ENCODE measurements around the gene PAIP2B. TPM values are rescaled to one million over a fixed set of nuclear protein-coding genes. Genes with fewer than 3 reads are reported as not detected.

Gene PAIP2B
- total and polyA plus RNA-seq, 2 of the 4 experiments (the other 2 are of a cell fraction), result 0.15 to 0.18 TPM

DNA sequence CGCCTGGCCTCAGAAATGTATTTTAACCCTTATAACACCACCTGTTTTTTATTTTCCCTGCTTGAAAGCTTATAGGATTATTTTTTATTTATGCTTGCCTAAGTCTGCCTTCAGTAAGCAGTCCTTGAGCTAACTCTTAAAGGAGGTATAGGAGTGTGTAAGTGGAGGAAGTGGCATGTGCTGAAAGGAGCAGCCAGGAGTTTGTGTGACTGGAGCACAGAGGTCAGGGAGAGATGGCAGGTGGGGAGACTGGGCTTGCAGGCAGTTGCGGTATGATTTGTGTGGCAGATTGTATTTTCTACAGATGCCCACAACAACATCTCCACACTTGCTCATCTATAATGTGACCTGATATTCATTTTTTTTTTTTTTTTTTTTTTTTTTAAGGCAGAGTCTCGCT lies 27.2 kb upstream of the PAIP2B start:
- Histone ChIP-seq H2BK15ac (ENCODE audit: low read depth, low read length) (no peak overlapping the region), H2AFZ (replicated peaks; ENCODE audit: low read length, poor library complexity) (no peak overlapping the region), H4K20me1 (ENCODE audit: insufficient read depth, low read length) (no peaks in the 10 kb centered on the region), H2BK20ac (ENCODE audit: low read depth, low read length) (no peak overlapping the region), H4K91ac (ENCODE audit: insufficient read depth, low read depth, low read length) (no peak overlapping the region), H3K4me2 (ENCODE audit: low read depth, low read length) (no peak overlapping the region), H2AK9ac (replicated peaks; ENCODE audit: low read depth, low read length, poor library complexity) (no peak overlapping the region), H3K4me1 (ENCODE audit: control insufficient read depth, insufficient read depth, low read length) (no peaks in the 10 kb centered on the region), H2BK120ac (ENCODE audit: low read depth, low read length) (no peak overlapping the region), H3K36me3 (ENCODE audit: control insufficient read depth, insufficient read depth, low read length) (no peaks in the 10 kb centered on the region), H3K27me3 (ENCODE audit: control insufficient read depth, insufficient read depth, low read length) (no peaks in the 10 kb centered on the region), H3K9me3 (ENCODE audit: control insufficient read depth, insufficient read depth, low read length) (no peaks in the 10 kb centered on the region), H3K4ac (ENCODE audit: low read depth, low read length) (no peak overlapping the region), H2BK5ac (ENCODE audit: low read depth, low read length, poor library complexity, severe bottlenecking) (no peak overlapping the region), H3K79me1 (ENCODE audit: low read depth in 1 of 2, low read length in 2 of 2) (no peaks in the 10 kb centered on the region), H3K9me1 (ENCODE audit: insufficient read depth, low read length) (no peaks in the 10 kb centered on the region), H4K5ac (ENCODE audit: low read depth, low read length) (no peak overlapping the region), H3K27ac (ENCODE audit: insufficient read depth, low read length) (no peak overlapping the region), H4K8ac (ENCODE audit: low read depth in 2 of 2, low read length in 2 of 2) (no peak overlapping the region), H3K4me3 (ENCODE audit: insufficient read depth, low read depth, low read length) (no peak overlapping the region), H2AK5ac (ENCODE audit: low read depth, low read length) (no peak overlapping the region), H3K23ac (ENCODE audit: low read depth, low read length) (no peak overlapping the region), H3K14ac (replicated peaks; ENCODE audit: low read depth, low read length) (no peak overlapping the region), H3K9ac (ENCODE audit: low read depth, low read length) (no peak overlapping the region), H3K56ac (ENCODE audit: extremely low read depth, insufficient read depth, low read length) (no peak overlapping the region), H3K18ac (ENCODE audit: low read depth, low read length) (no peak overlapping the region)
- ChIA-PET POLR2A (ENCODE audit: unreplicated experiment) (no interaction called here), CTCF (interaction anchor here (0.6 to 0.8 kb wide), 2 partner anchors 12 to 67 kb away, joined by 3 to 5 read pairs; no protein-coding TSS in a partner anchor)
- in situ Hi-C loops (cut with MboI; ENCODE audit: low sequenced_read_pairs), result no loop called here
- ATAC-seq (ENCODE audit: low read depth) (no peak), DNase-seq (no peak)
- intact Hi-C loops (cut with micrococcal nuclease), result no loop called here
- dilution Hi-C loops (cut with HindIII; ENCODE audit: low sequenced_read_pairs, unreplicated experiment), result no loop called here
- TF ChIP-seq CHD1 (IDR thresholded peaks at IDR 0.05; ENCODE audit: low read depth, low read length) (no peak), MAZ (IDR thresholded peaks at IDR 0.05; ENCODE audit: borderline replicate concordance, low read depth, low read length) (no peak), RFX5 (IDR thresholded peaks at IDR 0.05; ENCODE audit: low read depth, low read length) (no peak), CEBPB (IDR thresholded peaks at IDR 0.05; ENCODE audit: low read depth, low read length) (no peak), MAFK (IDR thresholded peaks at IDR 0.05; ENCODE audit: low read depth, low read length) (no peak), SMC3 (IDR thresholded peaks at IDR 0.05; ENCODE audit: low read depth, low read length) (no peak)
- TF ChIP-seq, protein P1, sequence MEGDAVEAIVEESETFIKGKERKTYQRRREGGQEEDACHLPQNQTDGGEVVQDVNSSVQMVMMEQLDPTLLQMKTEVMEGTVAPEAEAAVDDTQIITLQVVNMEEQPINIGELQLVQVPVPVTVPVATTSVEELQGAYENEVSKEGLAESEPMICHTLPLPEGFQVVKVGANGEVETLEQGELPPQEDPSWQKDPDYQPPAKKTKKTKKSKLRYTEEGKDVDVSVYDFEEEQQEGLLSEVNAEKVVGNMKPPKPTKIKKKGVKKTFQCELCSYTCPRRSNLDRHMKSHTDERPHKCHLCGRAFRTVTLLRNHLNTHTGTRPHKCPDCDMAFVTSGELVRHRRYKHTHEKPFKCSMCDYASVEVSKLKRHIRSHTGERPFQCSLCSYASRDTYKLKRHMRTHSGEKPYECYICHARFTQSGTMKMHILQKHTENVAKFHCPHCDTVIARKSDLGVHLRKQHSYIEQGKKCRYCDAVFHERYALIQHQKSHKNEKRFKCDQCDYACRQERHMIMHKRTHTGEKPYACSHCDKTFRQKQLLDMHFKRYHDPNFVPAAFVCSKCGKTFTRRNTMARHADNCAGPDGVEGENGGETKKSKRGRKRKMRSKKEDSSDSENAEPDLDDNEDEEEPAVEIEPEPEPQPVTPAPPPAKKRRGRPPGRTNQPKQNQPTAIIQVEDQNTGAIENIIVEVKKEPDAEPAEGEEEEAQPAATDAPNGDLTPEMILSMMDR (conservative IDR thresholded peaks at IDR 0.05; ENCODE audit: low read depth, low read length), result no peak
- no CpG with 5 or more reads among the region's 3 CpGs for WGBS, 2 experiments (ENCODE audit: extremely low coverage in 2 of 2, insufficient read length in 1 of 2)
- BruUV-seq (replicated peaks), result no TSS peak

Data from IMR-90 (cell line).